ENCODE data around the gene KCNJ3.

- TF ChIP-seq CTCF (IDR thresholded peaks at IDR 0.05) (no peak), RAD21 (conservative IDR thresholded peaks at IDR 0.05 in 1 of 2, IDR thresholded peaks at IDR 0.05 in 1 of 2) (no peak), REST (IDR thresholded peaks at IDR 0.05) (no peak), ELK1 (IDR thresholded peaks at IDR 0.05; ENCODE audit: low read depth, low read length) (no peak), ZNF302 (CRISPR knock-in tag; IDR thresholded peaks at IDR 0.05) (no peak)
These were observed 202.6 kb downstream of the KCNJ3 start for GRCh38 chr2:154901063-154901462.
